ENCODE results near the gene MATN4. TPM values are rescaled to one million over a fixed set of nuclear protein-coding genes. Genes with fewer than 3 reads are reported as not detected.

Gene MATN4
- total RNA-seq, 2 donors from 2014 or later = 0.34 TPM; not detected in 1

Other genes starting within 250 kb of the MATN4 start
- 1 to 10 TPM in 1 of 2 donors, under 1 TPM in 1; 0.09 to 4.7 TPM for gene KCNS1, start 207.2 kb downstream of the MATN4 start, total RNA-seq
- 1 to 10 TPM; 1.0 to 2.3 TPM for gene WFDC5, start 193.1 kb downstream of the MATN4 start, total RNA-seq
- not detected for gene WFDC12, start 183.8 kb downstream of the MATN4 start, total RNA-seq
- 1 to 10 TPM in 1 of 2 donors, not detected in 1; 1.5 TPM for gene PI3, start 133.4 kb downstream of the MATN4 start, total RNA-seq
- gene SEMG1, start 101.3 kb downstream of the MATN4 start, total RNA-seq = 100 to 1,000 TPM in 1 of 2 donors, under 1 TPM in 1; 0.14 to 250 TPM
- gene SEMG2, start 86.9 kb downstream of the MATN4 start, total RNA-seq = 10 to 100 TPM in 1 of 2 donors, under 1 TPM in 1; 0.18 to 70.5 TPM
- 100 to 1,000 TPM; 168 to 202 TPM for gene SLPI, start 53.7 kb downstream of the MATN4 start, total RNA-seq
- not detected for gene RBPJL, start 1.5 kb downstream of the MATN4 start, total RNA-seq
- gene SDC4, start 40.1 kb upstream of the MATN4 start, total RNA-seq = 100 to 1,000 TPM; 123 to 266 TPM
- gene SYS1, start 54.9 kb upstream of the MATN4 start, total RNA-seq = 10 to 100 TPM; 29.3 to 57.4 TPM
- under 1 TPM in 1 of 2 donors, not detected in 1; 0.51 TPM for gene TP53TG5, start 70.0 kb upstream of the MATN4 start, total RNA-seq
- 10 to 100 TPM; 33.7 to 34.4 TPM for gene DBNDD2, start 100.0 kb upstream of the MATN4 start, total RNA-seq
- gene PIGT, start 107.8 kb upstream of the MATN4 start, total RNA-seq = 100 to 1,000 TPM in 1 of 2 donors, 10 to 100 TPM in 1; 91.8 to 136 TPM
- gene WFDC2, start 161.5 kb upstream of the MATN4 start, total RNA-seq = 100 to 1,000 TPM in 1 of 2 donors, 10 to 100 TPM in 1; 100.0 to 122 TPM
- gene SPINT3, start 207.3 kb upstream of the MATN4 start, total RNA-seq = not detected
- 10 to 100 TPM in 1 of 2 donors, not detected in 1; 34.8 TPM for gene WFDC6, start 231.2 kb upstream of the MATN4 start, total RNA-seq
- gene EPPIN, start 239.1 kb upstream of the MATN4 start, total RNA-seq = 100 to 1,000 TPM in 1 of 2 donors, not detected in 1; 137 TPM

Measured in prostate gland (tissue), 2 donors.